Measurements from ENCODE around the gene MPP4.

Gene MPP4

GRCh38 chr2:201621293-201621999 lies 77.0 kb downstream of the MPP4 start:
- DNase-seq, result no peak

- peak; percentile 93 for DNase-seq
Measured at GRCh38 chr2:201618744-201619662, 79.4 kb downstream of the MPP4 start.

- no peak for DNase-seq
Measured at GRCh38 chr2:201608021-201608420, 90.4 kb downstream of the MPP4 start.

- DNase-seq, result no peak
Measured at GRCh38 chr2:201607568-201607967, 90.9 kb downstream of the MPP4 start.

GRCh38 chr2:201600906-201601305 lies 97.5 kb downstream of the MPP4 start:
- DNase-seq, result no peak

GRCh38 chr2:201597397-201597796 lies 101.0 kb downstream of the MPP4 start:
- no peak for DNase-seq
